ENCODE measurements around the gene IQGAP3.
"Not testable (repeated sequence)": the region's sequence is repeated elsewhere in the genome, so short reads cannot be mapped to it uniquely, and the experiment has no call there.

IQGAP3 gene

GRCh38 chr1:156593661-156593989 lies 21.3 kb upstream of the IQGAP3 start:
- DNase-seq = no peak

GRCh38 chr1:156592910-156593660 lies 20.7 kb upstream of the IQGAP3 start:
- DNase-seq = no peak

DNA sequence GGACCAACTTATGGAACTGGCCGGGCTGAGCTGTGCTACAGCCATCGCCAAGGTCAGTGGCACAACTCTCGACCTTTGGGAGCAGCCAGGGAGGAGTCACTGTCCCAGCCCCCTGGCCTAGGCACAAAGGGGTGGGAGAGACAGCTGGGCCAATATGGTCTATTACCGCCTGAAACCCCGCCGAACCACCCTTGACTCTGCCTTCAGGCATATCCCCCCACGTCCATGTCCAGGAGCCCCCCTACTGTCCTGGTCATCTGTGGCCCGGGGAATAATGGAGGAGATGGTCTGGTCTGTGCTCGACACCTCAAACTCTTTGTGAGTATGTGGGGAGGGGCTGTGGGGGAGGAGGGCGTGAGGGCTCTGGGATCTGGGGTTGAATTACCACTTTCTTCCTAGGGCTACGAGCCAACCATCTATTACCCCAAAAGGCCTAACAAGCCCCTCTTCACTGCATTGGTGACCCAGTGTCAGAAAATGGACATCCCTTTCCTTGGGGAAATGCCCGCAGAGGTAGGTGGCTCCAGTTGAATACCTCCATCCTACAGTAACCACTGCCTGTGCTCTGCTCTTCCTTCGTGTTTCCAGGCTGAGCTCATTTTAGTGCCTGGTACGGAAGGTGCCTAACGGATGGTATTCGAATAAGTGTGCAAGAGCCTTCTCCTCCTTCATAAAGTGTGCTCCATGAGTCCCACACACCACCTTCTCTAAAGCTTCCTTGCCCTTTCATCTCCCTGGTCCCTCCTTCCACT lies 20.0 kb upstream of the IQGAP3 start:
- no peak for DNase-seq

DNA sequence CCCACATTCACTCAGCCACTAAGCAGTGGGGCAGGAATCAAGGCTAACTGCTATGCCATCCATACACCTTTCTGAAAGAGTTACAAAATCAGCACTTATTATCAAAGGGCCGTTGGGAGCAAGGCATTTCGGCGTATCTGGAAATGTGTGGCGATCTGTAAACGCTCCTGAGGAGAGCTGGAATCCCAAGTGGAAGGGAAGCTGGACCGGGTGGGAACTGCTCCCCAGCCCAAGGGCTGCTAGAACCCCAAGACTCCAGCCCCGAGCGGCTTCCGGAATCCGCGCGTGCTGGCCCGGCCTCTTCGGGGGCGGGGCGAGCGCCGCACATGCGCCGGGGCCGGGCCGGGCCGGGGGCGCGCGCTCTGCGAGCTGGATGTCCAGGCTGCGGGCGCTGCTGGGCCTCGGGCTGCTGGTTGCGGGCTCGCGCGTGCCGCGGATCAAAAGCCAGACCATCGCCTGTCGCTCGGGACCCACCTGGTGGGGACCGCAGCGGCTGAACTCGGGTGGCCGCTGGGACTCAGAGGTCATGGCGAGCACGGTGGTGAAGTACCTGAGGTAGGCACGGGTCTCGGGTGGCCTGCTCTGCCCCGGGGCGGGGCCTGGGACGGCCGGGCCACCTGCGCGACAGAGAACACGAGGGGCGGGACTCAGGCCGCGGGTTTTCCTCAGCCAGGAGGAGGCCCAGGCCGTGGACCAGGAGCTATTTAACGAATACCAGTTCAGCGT lies 19.2 kb upstream of the IQGAP3 start, which contains the start of gene NAXE:
TSS of gene NAXE (plus strand) at position 345 of the 726 bp plus-strand sequence. CDS start at position 374, 29 bp downstream.
- peak; percentile 52 for DNase-seq

- DNase-seq = no peak
Measured at GRCh38 chr1:156591181-156591431, 18.7 kb upstream of the IQGAP3 start.

DNA sequence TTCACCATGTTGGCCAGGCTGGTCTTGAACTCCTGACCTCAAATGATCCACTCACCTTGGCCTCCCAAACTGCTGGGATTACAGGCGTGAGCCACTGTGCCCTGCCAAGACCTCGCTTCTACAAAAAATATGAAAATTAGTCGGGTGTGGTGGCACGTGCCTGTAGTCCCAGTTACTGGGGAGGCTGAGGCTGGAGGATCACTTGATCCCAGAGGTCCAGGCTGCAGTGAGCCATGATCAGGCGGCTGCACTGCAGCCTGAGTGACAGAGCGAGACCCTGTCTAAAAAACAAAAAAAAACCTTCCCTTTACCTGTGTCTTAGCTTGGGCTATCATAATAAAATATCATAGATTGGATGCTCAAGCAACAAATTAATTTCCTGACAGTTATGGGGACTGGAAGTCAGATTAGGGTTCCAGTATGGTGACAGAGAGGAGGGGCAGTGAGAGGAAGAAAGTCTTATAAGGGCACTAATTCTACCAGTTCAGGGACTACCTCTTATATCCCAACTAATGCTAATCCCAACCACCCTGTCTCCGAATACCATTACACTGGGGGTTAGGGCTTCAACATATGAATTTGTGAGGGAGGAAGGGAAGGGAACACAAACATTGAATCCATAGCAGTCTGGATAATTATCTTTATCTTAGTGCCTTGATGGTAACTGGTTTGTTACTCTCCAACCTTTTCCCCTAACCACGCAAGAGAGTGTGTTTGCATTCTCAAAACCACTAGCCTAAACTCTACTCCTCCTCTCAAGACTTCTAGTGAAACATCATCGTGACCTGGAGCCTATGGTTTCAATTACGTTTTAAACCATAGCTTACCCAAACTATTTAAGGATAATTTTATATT lies 18.2 kb upstream of the IQGAP3 start:
- no peak for DNase-seq

DNA sequence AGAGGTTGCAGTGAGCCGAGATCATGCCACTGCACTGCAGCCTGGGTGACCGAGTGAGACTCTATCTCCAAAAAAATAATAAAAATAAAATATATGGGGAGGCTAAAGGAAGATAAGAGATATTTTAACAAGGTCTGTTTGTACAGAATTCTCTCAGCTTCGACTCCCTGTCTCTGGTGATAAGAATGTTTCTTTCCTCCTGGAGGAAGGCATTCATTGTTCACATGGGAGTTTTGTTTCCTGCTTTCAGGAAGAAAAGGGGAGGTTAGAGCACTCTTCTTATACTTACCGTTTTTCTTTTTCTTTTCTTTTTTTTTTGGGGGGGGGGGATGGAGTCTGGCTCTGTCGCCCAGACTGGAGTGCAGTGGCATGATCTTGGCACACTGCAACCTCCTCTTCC lies 17.2 kb upstream of the IQGAP3 start:
- DNase-seq = no peak

DNA sequence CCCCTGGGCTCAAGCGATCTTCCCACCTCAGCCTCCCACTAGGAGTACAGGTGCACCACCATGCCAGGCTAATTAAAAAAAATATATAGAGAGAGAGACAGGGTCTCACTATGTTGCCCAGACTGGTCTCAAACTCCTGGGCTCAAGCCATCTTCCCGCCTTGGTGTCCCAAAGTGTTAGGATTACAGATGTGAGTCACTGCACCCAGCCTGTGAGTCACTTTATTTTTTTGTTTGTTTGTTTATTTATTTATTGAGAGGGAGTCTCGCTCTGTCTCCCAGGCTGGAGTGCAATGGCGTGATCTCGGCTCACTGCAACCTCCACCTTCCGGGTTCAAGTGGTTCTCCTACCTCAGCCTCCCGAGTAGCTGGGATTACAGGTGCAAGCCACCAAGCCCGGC lies 15.6 kb upstream of the IQGAP3 start:
- DNase-seq = not testable (repeated sequence)

DNA sequence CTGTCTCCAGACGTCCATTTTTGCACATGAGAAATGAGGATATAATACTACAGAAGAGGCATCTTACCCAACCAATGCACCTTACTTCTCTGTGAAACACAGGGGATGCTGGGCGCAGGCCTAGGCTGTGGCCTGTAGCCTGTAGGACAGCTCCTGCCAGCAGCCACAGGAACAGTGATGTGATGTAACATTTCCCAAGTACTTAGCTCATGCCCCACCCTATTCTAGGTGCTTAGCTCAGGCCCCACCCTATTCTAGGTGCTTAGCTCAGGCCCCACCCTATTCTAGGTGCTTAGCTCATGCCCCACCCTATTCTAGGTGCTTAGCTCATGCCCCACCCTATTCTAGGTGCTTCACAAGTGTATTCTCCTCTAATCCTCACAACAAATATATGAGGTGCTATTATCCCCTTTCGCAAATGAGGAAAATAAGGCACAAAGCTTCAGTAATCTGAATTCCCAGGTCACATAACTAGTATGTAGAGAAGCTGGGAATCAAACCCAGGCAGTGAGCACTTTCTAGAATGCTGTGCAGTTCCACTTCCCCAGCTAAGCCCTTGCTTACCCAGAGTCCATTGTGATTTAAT lies 14.6 kb upstream of the IQGAP3 start:
- no peak for DNase-seq

GRCh38 chr1:156586323-156586722 lies 14.0 kb upstream of the IQGAP3 start:
- no peak for DNase-seq

DNA sequence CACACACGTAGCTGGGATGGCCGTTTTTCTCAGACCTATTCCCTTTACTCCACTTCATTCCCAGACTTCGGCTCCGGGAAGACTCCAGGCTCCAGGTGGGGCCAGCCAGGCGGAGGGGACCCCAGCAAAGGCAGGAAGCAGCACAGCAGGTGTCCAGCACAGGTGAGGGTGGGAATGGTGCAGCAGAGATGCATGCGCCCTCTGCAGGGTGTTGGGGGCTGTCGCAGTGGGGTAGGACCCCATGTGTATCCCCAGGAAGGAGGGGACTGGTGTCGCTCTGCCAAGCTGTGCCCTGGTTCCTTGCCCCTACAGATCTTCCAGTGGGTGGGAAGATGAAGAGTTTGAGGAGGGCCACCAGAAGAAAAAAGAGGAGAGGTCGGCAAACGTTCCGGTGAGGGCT lies 12.4 kb upstream of the IQGAP3 start:
- DNase-seq = no peak

DNA sequence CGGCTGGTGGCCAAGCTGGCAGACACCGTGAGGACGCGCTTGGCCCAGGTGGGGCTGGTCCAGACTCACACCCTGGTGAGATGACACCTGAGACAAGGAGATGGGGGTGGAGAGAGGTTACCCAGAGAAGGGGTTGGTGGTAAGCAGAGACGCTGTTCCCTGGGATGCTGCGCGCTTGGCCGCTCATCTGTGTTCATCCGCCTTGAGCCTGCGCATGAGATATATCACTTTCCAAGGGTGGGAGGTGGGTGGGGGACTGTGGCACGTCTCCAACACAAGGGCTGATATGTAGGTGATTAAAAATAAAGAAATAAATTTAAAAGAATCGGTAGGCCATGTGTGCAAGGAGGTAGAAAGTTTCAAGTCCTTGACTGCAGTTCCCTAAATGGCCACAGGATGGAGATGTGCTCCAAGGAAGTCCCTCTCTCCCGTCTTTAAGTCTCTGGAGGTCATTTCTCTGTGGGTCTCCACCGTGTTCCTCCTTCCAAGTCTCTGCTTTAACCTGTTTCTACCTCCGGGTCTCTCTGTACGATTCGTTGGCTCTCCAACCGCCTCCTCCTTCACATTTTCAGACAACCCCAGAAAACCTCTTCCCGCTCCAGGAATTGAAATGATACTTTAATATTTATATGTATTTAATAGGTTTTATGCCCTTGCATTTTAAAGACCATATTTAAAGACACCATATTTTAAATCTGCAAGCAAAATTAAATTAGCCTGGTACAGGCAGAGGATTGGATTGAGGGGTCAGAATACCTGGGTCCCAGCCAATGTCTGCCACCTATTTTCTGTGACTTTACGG lies 11.7 kb upstream of the IQGAP3 start:
- DNase-seq = peak; percentile 71

DNA sequence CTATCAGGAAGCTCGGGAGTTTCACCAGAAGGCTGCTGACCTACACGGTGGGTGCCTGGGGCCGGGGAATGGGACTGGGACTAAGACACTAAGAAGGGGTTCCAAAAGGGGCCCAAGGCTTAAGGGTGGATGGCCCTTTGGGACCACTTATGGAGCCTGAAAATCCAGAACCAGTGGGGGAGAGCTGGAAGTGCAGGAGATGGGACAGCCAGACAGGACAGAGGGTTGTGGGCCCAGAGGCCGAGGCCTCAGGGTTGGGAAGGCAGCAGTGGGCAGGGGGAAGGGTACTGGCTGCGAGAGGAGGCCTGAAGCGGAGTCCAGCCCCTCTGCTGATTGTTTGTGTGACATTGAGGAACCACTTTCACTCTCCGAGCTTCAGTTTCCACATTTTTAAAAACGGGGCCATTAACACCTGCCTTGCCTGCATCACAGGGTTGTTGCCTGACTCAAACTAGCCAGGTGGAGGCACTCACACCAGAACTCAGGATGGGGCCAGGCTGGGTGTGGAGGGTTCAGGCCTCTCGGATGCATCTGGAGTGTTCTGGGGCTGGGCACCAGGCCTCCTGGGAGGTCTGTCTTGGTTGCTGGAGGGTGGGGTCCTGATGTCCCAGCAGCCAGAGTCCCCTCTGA lies 10.1 kb upstream of the IQGAP3 start:
- no peak for DNase-seq

- no peak for DNase-seq
Measured at GRCh38 chr1:156581661-156582387, 9.5 kb upstream of the IQGAP3 start.

GRCh38 chr1:156579472-156579871 lies 7.1 kb upstream of the IQGAP3 start, which contains the start of gene TTC24:
Gene TTC24 (plus strand): TSS chr1:156579723. CDS start chr1:156581365, 1,642 bp downstream.
- no peak for DNase-seq

- DNase-seq = no peak
Measured at GRCh38 chr1:156578055-156578454, 5.7 kb upstream of the IQGAP3 start.

GRCh38 chr1:156577550-156577949 lies 5.2 kb upstream of the IQGAP3 start:
- no peak for DNase-seq

GRCh38 chr1:156574039-156574633 lies 1.8 kb upstream of the IQGAP3 start:
- DNase-seq = no peak

DNA sequence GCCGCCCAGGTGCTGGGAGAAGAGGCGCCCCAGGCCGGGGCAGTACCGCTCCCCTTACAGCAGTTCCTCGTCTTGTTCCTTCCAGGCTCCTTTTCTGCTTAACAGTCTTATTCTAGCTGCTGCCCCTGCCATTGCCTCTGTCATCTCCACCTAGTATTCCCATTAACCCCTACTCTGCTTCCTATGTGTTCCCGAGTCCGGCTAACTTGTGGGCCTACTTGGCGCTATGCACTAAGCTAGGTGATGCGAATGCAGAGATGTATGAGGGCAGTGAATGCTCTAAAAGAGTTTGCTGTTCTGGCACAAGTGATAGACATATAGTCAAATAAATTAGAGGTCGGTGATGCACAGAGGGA lies 276 bp upstream of the IQGAP3 start:
- DNase-seq = no peak

GRCh38 chr1:156571261-156571852 lies 1.0 kb downstream of the IQGAP3 start:
- peak; percentile 19 for DNase-seq

Data from GDM1 (cell line).